OCI-LY3 (cell line): ENCODE results near the gene RXFP4.

Experiments used
- EZH2phosphoT487 ChIP-seq: fragments of 200-600 bp; shearing (Covaris generic); IDR thresholded peaks from 2 replicates; pipeline ENCODE4 v1.6.1; 2018; ENCODE audit warnings: antibody characterized with exemption, mixed run types, low read depth
- TF ChIP-seq, protein P1 (sequence below): fragments of 200-600, 300-600 bp; sonication (generic); IDR thresholded peaks from 2 replicates; pipeline ENCODE4 v1.5.1; 2014; ENCODE audit warnings: antibody characterized with exemption, low read length, low read depth

DNA sequence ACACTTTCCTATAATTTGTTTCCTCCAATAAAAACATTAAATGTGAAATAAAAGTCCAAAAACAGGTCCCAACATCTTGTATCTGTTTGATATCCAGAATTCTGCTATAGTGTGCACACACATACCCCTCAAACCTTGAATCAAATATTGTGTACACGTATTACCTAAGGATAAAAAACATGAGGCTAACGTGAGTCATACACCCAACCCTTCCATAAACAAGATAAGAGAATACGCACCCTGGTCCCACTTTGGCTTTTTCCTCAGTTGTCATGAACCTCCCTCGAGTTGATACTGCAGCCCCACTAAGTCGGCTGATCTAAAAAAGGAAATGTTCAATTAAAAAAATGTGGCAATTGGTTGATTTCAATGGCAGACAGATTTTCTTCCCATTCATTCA lies 12.4 kb upstream of the RXFP4 start:
- TF ChIP-seq, protein P1, sequence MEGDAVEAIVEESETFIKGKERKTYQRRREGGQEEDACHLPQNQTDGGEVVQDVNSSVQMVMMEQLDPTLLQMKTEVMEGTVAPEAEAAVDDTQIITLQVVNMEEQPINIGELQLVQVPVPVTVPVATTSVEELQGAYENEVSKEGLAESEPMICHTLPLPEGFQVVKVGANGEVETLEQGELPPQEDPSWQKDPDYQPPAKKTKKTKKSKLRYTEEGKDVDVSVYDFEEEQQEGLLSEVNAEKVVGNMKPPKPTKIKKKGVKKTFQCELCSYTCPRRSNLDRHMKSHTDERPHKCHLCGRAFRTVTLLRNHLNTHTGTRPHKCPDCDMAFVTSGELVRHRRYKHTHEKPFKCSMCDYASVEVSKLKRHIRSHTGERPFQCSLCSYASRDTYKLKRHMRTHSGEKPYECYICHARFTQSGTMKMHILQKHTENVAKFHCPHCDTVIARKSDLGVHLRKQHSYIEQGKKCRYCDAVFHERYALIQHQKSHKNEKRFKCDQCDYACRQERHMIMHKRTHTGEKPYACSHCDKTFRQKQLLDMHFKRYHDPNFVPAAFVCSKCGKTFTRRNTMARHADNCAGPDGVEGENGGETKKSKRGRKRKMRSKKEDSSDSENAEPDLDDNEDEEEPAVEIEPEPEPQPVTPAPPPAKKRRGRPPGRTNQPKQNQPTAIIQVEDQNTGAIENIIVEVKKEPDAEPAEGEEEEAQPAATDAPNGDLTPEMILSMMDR, result no peak
- TF ChIP-seq EZH2phosphoT487, result no peak
